Activated CD8-positive, alpha-beta memory T cell treated with anti-CD3 and anti-CD28 coated beads, Interleukin-2, amount 50 U/mL, for 24 hours (primary cell): Measurements from ENCODE around the gene CAPN5.
A peak's percentile ranks its signal among the peaks of the same experiment; 100 is the strongest.
"Not testable (repeated sequence)": the region's sequence is repeated elsewhere in the genome, so short reads cannot be mapped to it uniquely, and the experiment has no call there.

Experiments
- DNase-seq: peaks from one replicate; pipeline ENCODE4 v3.0.0-alpha.2; 2020; ENCODE audit errors: extremely low read depth

The CAPN5 gene

DNA sequence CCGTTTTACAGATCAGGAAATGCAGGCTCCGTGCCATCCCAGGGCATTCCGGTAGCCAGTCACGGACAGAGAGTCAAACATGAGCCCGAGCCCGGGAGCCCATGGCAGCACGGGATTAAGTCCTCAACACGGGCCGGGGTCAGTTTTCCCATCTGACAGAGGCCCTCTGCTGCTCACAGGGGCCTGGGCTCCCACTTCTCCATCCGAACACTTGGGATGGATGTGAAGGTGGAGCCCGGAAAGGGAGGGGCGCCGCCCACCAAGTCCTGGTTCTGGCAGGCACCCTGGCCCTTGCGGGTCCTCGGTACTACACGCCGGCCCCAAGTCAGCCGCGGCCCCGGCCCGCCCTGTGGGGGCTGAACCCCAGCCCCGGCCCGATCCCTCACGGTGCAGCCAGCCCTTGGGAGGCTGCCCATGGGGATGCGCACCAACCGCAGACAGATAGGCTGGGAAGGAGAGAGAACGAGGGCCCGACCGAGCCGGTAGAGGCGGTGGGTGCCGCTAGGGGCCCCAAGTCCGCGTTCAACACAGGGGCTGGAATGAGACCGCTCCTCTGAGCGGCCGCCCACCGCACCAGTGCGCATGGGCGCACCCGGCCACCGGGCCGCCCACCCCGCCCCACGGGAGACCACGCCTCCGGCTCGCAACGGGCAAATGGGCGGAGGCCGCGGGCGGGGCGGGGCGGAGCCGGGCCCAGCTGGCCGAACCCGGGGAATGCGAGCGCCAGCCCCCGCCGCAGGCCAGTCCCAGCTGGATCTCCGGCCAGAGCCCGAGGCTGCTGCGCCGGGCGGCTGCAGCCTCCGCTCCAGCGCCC lies at the start of gene CAPN5:
Gene CAPN5, plus strand, starts transcription at position 743 of the 814 bp plus-strand sequence. CDS start 17,916 bp downstream, outside the sequence.
- DNase-seq = peak; percentile 52

DNA sequence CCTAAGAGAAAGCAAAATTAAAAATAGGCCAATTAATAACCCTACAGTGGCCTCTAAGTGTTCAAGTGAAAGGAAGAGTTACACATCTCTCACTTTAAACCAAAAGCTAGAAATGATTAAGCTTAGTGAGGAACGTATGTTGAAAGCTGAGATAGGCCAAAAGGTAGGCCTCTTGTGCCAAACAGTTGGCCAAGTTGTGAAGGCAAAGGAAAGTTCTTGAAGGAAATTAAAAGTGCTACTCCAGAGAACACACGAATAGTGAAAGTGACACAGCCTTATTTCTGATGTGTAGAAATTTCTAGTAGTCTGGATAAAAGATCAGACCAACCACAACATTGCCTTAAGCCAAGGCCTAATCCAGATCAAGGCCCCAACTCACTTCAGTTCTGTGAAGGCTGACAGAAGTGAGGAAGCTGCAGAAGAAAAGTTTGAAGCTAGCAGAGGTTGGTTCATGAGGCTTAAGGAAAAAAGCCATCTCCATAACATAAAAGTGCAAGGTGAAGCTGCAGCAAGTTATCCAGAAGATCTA lies 48.3 kb upstream of the CAPN5 start:
- not testable (repeated sequence) for DNase-seq

DNA sequence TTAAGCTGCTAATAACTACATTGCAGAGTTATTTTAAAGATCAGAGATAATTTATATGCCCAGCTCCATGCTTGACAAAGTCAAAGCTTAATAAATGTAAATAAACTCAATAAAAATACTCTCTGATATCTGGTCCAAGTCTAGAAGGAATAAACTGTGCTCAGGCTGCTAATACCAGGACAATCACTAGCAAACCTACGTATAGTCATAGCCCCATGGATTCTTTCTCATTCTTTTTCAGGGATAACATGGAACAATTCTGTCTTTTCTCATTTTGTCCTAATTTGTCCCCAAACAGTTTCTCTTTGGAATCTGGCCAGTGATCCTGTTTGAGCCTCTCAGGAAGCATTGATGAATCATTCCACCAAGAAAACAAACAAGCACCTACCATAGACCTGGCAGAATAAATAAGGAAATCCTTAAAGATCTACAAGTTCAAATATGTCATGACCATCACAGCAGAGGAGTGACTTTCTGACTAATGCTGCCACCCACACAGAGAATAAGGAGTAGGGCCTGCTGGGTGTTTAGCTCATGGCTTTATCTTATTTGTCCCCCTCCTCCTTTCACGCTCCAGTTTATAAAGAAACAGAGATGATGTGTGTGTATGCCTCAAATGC lies 46.7 kb upstream of the CAPN5 start:
- no peak for DNase-seq

DNA sequence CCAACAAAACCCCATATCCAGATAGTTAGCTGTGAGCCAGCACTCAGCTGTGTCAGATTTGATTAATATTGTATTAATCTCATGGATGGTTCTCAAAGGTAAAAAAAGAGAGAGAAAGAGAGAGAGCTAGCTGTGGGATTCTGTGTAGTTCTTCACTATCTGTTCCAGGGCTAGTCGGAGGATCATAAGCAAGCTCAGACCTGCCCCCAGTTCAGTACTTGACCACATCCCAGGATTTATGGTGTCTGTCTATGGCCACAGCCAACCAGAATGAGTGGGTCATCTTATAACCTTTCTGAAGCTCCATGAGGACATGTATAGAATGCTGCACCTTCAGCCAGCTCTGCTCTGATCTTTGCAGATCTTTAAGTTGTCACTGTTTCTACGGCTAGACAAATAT lies 46.0 kb upstream of the CAPN5 start:
- no peak for DNase-seq

DNA sequence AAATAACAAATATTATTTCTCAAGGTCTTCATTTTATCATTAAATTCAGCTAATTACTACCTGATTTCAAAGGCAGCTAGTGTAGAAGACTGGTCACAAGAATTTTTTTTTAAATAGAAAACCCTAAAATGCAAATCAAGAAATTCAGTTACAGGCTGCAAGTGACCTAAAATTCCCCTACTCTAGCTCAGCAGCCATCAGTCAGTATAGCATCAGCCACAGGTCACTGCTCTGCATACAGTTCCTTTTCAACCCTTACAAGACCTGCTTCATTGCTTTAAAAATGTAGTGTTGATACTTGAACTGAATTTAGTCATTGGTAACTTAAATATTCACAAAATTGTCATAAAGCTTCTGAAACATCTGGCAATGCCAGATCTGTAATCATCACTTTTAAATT lies 42.0 kb upstream of the CAPN5 start:
- DNase-seq = no peak

DNA sequence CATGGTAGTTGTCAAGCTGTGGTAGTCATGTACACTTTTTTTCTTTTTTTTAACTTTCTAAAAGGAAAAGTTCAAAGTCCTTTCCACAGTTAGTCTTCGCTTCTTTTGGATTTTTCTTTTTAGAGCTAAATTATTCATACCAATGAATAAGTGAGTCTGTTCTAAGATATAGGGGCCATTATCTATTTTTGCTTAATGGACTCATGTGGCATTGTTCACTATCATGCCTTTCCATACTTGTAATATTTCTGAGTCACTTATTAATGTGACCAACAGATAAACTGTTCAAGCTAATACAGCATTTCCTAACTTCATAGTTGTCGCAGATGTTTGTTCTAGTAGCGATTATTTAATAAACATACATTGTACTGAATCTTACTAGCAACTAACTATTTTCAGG lies 40.5 kb upstream of the CAPN5 start:
- no peak for DNase-seq

DNA sequence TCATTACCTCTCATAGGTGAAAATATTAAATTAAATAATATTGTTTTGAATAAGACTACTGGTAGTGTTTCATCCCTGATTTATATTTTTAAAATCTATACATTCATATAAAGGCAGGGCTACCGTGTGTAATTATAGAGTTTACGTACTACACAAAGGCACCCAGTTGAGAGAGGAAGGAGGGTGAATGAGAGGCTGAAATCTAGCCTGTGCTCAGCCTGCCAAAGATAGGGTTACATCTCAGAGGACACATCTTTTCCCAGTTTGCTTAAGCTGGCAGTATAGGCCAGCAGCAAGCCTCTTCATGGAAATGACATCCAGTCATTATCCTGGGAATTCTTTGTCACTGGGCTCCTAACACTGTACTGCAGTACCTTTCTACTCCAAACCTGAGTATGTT lies 40.0 kb upstream of the CAPN5 start:
- no peak for DNase-seq

DNA sequence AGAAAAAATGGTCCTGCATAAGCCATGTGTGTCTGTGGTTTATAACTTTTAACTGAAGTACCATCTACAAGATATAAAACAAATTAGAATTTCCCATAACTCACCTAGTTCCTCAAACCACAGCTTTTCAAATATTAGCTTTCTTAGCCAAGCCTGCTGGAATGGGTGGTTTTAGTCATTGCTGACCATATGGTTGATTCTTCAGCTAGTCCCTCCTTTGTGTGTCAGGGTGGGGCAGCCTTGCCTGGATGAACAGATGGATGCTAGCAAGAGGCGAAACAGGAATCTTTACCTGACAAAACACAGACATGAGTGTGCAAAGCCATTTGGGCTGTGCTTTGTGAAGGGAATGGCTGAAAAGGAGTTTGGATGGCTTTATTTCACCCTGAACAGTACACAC lies 39.5 kb upstream of the CAPN5 start:
- no peak for DNase-seq

DNA sequence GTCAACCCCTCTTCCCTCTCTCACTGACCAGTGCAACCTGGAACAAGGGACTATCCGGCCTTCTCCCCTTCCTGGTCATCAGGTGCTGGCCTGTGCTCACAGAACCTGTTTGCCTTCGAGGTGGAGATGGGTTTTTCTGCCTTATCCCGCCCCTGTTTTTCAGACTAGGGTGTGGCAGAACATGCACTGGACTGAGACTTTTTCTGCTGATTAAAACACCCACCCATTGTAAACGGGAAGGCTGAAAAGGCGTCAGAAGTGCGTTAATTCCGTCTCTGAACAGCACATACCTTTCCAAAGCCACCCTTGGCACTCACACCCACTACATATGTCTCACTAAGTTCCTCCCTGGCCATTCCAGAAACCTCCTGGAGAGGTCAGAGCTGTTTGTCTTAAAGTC lies 36.9 kb upstream of the CAPN5 start:
- no peak for DNase-seq

DNA sequence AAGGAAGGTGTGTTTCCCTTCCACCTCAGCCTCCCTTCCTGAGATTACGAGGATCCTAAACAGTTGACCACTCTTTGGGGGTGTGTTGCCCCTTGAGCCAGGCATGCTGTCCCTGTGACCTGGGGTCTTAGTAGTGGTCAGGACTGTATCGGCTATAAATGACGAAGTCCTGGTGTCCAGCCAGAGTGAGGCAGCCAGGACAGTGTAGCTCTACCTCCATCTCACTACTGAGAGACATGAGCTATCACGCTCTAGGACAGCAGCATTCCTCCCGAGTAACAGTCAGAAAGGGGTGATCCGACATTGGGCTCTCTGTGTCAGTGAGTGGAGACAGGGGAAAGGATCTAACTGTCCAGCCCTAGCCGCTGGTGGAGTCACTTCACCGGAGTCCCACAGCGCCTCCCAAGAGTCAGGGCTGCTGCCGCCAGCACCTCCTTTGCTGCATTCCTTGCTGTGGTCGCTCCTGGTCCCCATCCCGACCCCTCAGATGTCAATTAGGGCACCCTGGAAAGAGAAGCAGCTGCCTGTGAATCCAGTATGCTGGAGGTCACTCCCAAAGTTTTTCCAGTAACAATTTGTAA lies 35.8 kb upstream of the CAPN5 start:
- DNase-seq = no peak

DNA sequence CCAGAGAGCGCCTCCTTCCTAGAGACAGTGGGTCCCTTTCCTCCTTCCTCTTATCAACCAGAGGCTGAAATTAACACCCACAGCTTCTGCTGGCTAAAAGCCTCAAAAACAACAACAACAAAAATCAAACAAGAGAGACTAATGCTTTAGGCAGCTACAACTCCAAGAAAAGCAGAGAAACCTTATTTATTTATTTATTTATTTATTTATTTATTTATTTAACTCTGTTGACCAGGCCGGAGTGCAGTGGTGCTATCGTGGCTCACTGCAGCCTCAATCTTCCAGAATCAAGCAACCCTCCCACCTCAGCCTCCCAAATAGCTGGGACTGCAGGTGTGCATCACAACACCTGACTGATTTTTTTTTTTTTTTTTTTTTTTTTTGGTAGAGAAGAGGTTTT lies 35.2 kb upstream of the CAPN5 start:
- DNase-seq = no peak

DNA sequence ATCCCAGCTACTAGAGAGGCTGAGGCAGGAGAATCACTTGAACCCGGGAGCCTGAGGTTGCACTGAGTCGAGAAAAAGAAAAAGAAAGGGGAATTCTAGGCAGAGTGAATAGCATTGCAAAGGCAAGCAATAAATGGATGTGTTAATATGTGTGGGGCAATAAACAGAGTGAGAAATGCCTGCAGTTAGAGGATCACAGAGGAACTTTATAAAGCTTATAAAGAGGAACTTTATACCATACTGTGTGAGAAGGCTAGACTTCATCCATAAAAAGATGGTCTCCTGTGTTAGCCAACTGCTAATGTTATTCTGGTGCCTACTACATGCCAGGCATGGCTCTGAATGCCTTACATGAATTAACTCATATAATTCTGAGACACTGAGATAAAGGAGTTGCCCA lies 31.7 kb upstream of the CAPN5 start:
- DNase-seq = no peak

DNA sequence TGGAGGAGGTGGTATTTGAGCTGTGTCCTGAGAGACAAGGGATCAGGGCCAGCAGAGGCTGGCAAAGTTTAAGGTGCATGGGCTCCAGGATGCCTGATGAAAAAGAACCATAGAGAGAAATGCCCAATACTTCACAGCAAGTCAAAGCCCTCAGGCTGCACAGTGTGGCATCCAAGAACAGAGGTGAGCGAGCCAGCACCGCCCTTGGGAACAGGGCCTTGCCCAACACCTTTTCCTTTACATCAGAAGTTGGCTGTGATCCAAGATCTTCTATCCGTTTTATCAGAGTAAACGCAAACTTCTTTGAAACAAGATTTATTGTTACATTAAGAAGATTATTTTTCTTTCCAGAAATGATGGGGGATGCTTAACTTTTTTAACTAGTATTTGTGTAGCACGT lies 31.2 kb upstream of the CAPN5 start:
- DNase-seq = no peak

DNA sequence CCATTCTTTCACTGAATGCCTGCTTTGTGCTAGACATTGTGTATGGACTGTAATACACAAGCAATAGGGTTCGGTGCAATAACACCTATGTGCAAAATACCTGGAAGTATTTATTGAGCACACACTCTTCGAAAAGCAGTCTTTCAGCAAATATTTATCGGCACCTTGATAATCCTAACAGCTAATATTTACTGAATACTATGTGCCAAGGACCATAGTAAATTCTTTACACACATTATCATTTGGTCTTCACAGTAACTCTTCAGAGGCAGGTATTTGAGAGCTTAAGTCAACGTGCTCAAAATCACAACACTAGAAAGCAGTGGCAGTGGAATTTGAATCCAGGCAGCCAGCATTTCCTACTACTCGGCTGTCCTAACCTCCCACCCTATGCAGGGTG lies 30.4 kb upstream of the CAPN5 start:
- no peak for DNase-seq

DNA sequence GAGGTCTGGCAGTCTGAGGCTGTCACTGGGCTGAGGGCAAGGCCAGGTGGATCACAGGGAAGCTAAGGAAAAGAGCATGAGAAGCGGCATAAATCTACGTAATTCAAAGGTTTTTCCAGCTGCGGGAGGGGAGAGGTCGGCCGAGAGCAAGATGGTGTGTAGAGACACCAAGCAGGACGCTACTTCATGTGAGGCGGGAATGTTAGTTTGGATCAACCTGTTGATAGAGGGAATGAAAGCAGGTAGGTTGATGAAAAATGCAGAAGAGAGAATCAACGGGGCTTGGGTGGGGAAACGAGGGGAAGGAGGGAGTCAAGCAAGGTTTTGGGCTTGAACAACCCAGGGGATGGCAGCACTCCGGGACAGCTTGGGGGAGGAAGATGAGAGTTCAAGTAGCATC lies 29.7 kb upstream of the CAPN5 start:
- no peak for DNase-seq

DNA sequence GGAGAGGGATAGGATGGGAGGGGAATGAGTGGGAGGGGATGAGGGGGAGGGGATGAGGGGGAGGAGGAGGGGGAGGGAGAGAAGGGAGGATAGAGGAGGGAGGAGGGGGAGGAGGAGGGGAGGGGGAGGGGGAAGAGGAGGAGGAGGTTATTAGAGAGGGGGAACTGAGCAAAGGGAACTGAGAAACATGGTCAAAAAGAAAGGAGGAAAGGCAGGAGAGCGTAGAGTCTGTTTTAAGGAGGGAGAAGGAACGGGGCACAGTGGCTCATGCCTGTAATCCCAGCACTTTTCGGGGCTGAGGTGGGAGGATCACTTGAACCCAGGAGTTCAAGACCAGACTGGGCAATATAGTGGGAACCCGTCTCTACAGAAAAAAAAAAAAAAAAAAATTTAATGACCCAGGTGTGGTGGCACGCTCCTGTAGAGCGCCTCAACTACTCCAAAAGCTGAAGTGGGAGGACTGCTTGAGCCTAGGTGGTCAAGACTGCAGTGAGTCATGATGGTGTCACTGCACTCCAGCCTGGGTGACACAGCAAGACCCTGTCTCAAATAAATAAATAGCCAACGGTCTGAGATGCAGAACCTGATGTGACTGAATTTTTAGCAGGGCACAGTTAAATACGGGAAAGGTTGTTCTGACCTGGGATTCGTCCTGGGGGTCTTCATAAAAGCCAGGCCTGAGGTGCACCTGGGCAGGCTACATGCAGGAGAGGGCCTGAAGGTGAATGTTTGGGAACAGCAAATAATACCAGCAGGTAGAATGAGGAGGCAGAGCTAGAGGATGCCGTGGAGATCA lies 28.5 kb upstream of the CAPN5 start:
- no peak for DNase-seq

DNA sequence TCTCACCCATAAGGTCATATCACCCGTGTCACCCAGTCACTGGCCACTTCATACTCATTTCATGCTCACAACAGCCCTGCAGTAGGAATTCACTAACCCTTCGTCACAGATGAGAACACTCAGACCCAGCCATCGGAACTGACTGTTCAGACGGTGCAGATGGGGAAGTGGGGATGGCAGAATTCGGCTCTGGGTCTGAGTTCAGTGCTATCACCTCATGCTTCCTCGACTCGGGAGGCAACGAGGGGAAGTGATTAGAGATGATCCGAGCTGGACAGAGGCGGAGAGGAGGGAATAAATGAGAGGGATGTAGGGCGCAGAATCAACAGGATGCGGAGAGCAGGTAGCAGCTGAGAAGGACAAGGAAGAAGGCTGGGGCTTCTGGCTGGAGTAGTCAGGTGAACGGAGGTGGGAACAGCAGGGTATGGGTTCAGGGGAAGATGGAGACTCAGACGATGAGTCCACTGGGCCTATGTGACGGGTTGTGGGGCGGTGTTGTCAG lies 27.9 kb upstream of the CAPN5 start:
- DNase-seq = no peak

DNA sequence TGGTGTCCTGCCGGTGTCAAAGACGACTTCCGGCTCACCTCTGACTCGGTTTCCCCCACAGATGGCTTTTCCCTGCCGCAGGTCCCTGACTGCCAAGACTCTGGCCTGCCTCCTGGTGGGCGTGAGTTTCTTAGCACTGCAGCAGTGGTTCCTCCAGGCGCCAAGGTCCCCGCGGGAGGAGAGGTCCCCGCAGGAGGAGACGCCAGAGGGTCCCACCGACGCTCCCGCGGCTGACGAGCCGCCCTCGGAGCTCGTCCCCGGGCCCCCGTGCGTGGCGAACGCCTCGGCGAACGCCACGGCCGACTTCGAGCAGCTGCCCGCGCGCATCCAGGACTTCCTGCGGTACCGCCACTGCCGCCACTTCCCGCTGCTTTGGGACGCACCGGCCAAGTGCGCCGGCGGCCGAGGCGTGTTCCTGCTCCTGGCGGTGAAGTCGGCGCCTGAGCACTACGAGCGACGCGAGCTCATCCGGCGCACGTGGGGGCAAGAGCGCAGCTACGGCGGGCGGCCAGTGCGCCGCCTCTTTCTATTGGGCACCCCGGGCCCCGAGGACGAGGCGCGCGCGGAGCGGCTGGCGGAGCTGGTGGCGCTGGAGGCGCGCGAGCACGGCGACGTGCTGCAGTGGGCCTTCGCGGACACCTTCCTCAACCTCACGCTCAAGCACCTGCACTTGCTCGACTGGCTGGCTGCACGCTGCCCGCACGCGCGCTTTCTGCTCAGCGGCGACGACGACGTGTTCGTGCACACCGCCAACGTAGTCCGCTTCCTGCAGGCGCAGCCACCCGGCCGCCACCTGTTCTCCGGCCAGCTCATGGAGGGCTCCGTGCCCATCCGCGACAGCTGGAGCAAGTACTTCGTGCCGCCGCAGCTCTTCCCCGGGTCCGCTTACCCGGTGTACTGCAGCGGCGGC lies 27.0 kb upstream of the CAPN5 start:
- no peak for DNase-seq

DNA sequence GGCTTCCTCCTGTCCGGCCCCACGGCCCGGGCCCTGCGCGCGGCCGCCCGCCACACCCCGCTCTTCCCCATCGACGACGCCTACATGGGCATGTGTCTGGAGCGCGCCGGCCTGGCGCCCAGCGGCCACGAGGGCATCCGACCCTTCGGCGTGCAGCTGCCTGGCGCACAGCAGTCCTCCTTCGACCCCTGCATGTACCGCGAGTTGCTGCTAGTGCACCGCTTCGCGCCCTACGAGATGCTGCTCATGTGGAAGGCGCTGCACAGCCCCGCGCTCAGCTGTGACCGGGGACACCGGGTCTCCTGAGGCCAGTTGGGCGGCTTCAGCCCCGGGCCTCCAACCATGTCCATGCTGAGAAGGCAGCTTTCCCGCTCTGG lies 26.4 kb upstream of the CAPN5 start:
- no peak for DNase-seq

DNA sequence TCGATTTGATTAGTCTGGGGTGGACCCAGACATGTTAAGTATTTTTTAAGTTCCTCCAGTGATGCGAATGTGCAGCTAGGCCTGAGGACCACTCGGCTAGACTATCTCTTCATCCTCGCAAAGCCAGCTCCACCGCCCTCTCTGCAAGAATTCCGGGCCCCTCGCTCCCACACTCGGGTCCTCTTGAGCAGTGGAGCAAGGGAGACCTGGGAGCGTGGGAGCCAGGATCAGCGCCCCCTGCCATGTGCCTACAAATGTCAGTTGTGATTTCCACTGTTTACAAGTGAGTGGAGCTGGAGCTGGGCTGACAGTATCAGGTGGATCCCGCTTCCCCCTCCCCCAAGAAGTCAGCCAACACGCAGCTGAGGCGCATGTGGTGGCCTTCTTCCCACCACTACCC lies 25.9 kb upstream of the CAPN5 start:
- no peak for DNase-seq
